Measurements from ENCODE around the gene CMTM6.
A peak's percentile ranks its signal among the peaks of the same experiment; 100 is the strongest.
"Not testable (repeated sequence)": the region's sequence is repeated elsewhere in the genome, so short reads cannot be mapped to it uniquely, and the experiment has no call there.

CMTM6 gene

GRCh38 chr3:32463415-32463814 lies 39.2 kb downstream of the CMTM6 start:
- DNase-seq = peak; percentile 25

- DNase-seq = not testable (repeated sequence)
These were observed 40.3 kb downstream of the CMTM6 start for GRCh38 chr3:32462191-32462986.

DNA sequence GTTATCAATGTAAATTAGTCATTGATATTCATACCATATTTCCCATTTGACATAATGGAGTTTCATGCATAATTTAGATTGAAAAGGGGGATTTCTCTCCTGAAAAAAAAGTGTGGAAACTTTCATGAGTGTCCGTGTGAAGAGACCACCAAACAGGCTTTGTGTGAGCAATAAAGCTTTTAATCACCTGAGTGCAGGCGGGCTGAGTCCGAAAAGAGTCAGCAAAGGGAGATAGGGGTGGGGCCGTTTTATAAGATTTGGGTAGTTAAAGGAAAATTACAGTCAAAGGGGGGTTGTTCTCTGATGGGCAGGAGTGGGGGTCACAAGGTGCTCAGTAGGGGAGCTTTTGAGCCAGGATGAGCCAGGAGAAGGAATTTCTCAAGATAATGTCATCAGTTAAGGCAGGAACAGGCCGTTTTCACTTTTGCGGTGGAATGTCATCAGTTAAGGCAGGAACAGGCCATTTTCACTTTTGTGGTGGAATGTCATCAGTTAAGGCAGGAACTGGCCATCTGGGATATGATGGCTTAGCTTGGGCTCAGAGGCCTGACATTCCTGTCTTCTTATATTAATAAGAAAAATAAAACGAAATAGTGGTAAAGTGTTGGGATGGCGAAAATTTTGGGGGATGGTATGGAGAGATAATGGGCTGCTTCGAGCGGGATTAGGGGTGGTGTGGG lies 41.7 kb downstream of the CMTM6 start:
- not testable (repeated sequence) for DNase-seq

- peak; percentile 36 for DNase-seq
These were observed 42.5 kb downstream of the CMTM6 start for GRCh38 chr3:32460031-32460749.

GRCh38 chr3:32459450-32459849 lies 43.2 kb downstream of the CMTM6 start:
- DNase-seq = no peak

DNA sequence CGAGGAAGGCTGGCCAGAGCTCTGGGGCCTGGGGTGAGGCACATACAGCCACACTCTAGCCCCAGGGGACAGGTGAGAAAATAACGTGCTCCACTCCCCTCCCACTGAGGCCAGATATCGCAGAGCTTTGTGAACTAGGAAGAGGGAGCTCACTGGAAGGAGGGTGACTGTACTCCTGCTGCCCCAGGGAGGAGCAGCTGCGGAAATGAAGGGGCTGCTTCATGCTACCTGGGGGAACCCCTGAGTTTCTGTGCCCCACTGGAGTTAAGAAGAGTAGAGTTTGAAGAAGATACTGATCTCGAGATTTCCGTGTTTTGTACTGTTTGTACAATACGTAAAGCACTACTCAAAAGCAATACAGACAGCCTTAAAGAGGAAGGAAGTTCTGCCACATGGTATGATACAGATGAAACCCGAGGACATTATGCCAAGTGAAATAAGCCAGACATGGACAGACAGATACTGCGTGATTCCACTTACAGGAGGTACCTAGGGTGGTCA lies 44.6 kb downstream of the CMTM6 start:
- DNase-seq = no peak

- DNase-seq = no peak
These were observed 46.1 kb downstream of the CMTM6 start for GRCh38 chr3:32456429-32457130.

- DNase-seq = no peak
These were observed 46.8 kb downstream of the CMTM6 start for GRCh38 chr3:32455609-32456428.

- no peak for DNase-seq
These were observed 47.7 kb downstream of the CMTM6 start for GRCh38 chr3:32454731-32455608.

DNA sequence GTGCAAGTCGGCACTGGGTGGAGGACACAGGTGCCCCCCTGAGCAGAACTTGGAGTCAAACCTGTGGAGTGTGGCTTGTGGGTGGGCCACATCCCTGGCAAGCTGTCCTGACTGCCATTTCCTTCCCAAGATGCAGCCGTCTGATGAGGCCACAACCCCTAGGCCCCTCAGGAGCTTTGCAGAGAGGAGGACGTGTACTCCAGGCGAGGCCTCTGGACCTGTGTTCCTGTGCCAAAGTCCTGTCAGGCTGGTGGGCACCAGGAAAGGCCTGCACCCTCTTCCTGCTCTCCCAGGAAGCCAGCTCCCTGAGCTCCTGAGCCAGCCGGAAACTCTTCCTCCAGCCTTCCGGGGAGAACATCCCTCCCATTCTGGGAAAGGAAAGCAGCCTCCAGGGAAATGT lies 48.5 kb downstream of the CMTM6 start:
- no peak for DNase-seq

DNA sequence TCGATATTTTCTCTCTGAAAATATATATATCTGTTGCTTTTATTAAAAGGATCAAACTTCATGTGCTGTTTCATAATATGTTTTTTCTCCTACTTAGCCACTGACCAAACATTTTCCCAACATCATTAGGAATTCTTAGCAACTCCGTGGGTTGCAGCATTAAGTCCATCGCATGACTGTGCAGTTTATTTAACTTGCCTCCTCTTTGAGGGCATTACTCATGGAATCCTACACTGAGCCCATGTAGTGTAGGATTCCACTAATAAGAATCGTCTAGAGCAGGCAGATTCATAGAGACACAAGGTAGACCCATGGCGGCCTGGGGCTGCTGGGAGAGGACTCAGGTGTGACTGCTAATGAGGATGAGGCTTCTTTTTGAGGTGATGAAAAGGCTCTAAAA lies 49.3 kb downstream of the CMTM6 start:
- DNase-seq = no peak

DNA sequence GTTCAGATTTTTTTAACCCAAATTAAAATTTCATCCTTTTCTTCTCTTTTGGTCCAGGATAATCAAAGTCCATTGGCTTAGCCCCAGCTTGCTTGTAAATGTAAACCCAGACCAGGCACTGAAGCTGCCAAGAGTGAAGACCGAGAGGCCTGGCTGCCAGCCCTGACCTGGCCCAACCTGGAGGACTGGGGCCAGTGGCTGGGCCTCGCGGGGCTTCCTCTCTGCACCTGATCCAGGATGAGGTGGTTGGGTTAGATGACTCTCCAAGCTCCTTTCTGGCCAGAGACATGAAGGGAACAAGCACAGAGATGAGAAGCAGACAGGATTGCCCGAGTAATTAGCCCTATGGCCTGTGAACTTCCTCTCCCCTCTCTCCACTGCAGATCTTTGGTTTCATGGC lies 50.6 kb downstream of the CMTM6 start:
- no peak for DNase-seq

GRCh38 chr3:32450992-32451659 lies 51.5 kb downstream of the CMTM6 start:
- DNase-seq = no peak

- DNase-seq = no peak
These were observed 52.2 kb downstream of the CMTM6 start for GRCh38 chr3:32450426-32450825.

DNA sequence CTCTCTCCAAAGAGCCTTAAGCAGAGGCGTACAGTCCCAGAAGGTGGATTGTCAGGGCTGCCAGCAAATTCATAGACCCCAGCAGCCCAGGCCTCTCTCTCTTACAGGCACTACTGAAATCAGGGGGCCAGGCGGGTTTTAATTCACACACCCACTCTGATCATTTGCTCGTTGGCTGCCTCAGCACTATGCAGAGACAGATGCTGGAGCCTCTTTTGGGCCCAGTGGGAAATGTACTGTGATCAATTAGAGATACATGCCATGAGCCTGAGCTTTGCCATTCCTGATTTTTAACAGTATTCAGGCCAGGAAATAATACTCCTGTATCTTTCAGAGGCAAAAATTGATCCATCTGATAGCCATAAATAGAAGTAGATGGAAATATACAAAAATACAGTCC lies 53.0 kb downstream of the CMTM6 start:
- DNase-seq = no peak

DNA sequence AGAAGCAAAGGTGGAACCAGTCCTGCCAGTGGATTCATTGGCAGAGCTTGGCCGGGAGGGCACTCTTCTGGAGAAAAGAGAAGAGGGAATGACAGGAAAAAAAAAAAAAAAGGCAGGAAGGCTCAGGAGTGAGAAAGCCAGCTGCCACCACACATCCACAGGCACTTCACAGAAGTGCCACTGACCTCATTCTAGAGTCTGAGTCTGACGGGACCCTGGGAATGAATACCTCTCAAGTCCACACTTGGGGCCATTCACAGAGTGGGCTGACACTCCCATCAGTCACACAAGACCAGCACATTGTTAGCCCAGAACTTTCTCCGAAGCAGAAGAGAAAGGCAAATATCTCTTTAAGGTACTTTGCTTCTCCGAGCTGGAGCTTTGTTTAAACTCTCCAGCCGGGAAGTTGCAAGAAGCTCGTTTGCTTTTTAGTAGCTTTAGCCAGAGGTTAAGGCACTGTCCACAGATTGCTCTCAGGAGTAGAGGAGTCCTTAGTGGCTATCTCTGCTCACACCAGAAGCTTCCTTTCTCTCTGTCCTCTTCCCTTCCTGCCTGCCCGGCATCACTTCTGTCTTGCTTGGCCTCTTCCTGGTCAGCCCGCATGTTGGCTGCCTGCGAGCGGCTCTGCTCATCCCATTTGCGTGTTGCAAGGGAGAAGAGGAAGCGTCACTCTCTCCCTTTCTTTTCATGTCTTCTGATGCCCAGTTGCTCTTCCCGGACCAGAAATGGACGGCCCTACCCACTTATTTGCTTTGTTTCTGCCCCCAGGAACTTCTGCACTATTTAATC lies 53.8 kb downstream of the CMTM6 start:
- no peak for DNase-seq

GRCh38 chr3:32447865-32448400 lies 54.7 kb downstream of the CMTM6 start:
- DNase-seq = no peak

DNA sequence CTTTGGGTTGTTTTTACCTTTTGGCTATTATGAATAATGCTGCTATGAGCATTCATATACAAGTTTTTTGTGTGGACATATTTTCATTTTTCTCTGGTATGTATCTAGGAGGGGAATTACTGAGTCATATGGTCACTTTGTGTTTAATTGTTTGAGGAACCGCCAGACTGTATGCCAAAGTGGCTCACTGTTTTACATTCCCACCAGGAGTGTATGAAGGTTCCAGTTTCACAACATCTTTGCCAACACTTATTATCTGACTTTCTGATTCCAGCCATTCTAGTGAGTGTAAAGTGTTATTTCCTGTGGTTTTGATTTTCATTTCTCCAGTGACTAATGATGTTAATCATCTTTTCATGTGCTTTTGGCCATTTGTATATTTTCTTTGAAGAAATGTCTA lies 59.2 kb downstream of the CMTM6 start:
- DNase-seq = no peak

DNA sequence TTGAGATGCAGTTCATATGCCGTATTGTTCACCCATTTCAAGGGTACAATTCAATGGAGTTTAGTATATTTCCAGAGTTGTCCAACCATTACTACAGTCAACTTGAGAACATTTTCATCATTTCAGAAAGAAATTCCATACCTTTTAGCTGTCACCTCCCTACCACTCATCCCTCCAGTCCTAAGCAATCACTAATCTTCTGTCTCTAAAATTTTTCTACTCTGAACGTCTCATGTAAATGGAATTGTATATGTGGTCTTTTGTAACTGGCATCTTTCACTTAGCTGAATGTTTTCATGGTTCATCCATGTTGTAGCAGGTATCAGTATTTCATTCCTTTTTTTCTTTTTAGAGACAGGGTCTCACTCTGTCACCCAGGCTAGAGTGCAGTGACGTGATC lies 59.9 kb downstream of the CMTM6 start:
- no peak for DNase-seq

Data from NCI-H82 (cell line).